Measurements from ENCODE around the gene ATPAF1. TPM values are rescaled to one million over a fixed set of nuclear protein-coding genes. Genes with fewer than 3 reads are reported as not detected.

The ATPAF1 gene
- total and polyA plus RNA-seq, 9 of the 15 experiments (the other 6 are each of a cell fraction or from before 2014, with no cell fraction given): 6.3 to 56.2 (median 27.4) TPM

GRCh38 chr1:46717654-46718053, 49.5 kb upstream of the ATPAF1 start:
- POLR2A ChIA-PET: interaction anchor here (0.6 to 2.6 kb wide), 7 partner anchors 10 to 142 kb away, joined by 3 to 20 read pairs (median 5); partner anchors contain the start of gene MOB3C
- Histone ChIP-seq H3K9me1 (ENCODE audit: control insufficient read depth, insufficient read depth, low read length) (no peaks in the 10 kb centered on the region), H3K27ac (ENCODE audit: extremely low read depth, low read depth, low read length) (peak overlapping the region; percentile 89; the same call in 1 of the 3 replicates), H3K4me1 (replicated peaks in 1 of 2; ENCODE audit: control insufficient read depth in 2 of 2, insufficient read depth in 2 of 2, low read length in 2 of 2) (peaks cover 29 to 38% of the 10 kb centered on the region in 2 experiments), H3K79me2 (ENCODE audit: control insufficient read depth, insufficient read depth, low read length) (peaks cover 31% of the 10 kb centered on the region), H2AFZ (ENCODE audit: low read depth, low read length) (no peak overlapping the region), H4K20me1 (replicated peaks; ENCODE audit: control insufficient read depth, insufficient read depth, low read length) (peaks cover 6% of the 10 kb centered on the region; the same call in 1 of the 2 replicates), H3K9me3 (replicated peaks; ENCODE audit: control insufficient read depth, insufficient read depth, low read depth, low read length) (no peaks in the 10 kb centered on the region), H3K36me3 (ENCODE audit: control insufficient read depth, insufficient read depth, low read length) (peaks cover 51% of the 10 kb centered on the region), H3K4me3 (peak overlapping the region; percentile 95), H3K27me3 (ENCODE audit: control insufficient read depth in 2 of 2, insufficient read depth in 2 of 2, low read length in 2 of 2) (no peaks in the 10 kb centered on the region), H3K4me2 (ENCODE audit: insufficient read depth, low read length) (peak overlapping the region; percentile 92), H3K9ac (ENCODE audit: insufficient read depth in 1 of 2, low read depth in 2 of 2, low read length in 2 of 2) (peak overlapping the region; percentile 92 to 96)
- no peak for FAIRE-seq
- CTCF ChIA-PET (ENCODE audit: low intra/inter-chr PET ratio): no interaction called here
- in situ Hi-C loops (cut with MboI) (no loop called here), intact Hi-C loops (cut with micrococcal nuclease) (loop anchor here (2.0 kb wide), 1 partner anchor 275 kb away; no protein-coding TSS in a partner anchor)
- no TSS peak for BruUV-seq (replicated peaks)
- 25% methylated on average over 9 of the region's 9 CpGs for WGBS (ENCODE audit: insufficient coverage, low coverage, missing lambda C conversion rate)
- no peak for ATAC-seq
- peak in 1 of 4 experiments; percentile 19 for DNase-seq (ENCODE audit: extremely low read depth in 1 of 4, low spot score in 3 of 4)
- 0 out of 2 replicates have a peak, but pooled peaks have one; percentile 15 for TF ChIP-seq PML (IDR thresholded peaks at IDR 0.05; ENCODE audit: low read length)
- no peak for TF ChIP-seq MTA3 (IDR thresholded peaks at IDR 0.05; ENCODE audit: borderline replicate concordance)
- no peak for TF ChIP-seq CEBPZ (IDR thresholded peaks at IDR 0.05; ENCODE audit: borderline replicate concordance, low read depth, low read length)
- no peak for TF ChIP-seq SMARCC2 (IDR thresholded peaks at IDR 0.05; ENCODE audit: low read depth)
- no peak for TF ChIP-seq ZNF217 (CRISPR knock-in tag; IDR thresholded peaks at IDR 0.05)
- no peak for TF ChIP-seq ZNF561 (CRISPR knock-in tag; conservative IDR thresholded peaks at IDR 0.05)
- TF ChIP-seq SLC30A9 (CRISPR knock-in tag; IDR thresholded peaks at IDR 0.05): no peak
- no peak for TF ChIP-seq FOXA1 (IDR thresholded peaks at IDR 0.05; ENCODE audit: borderline replicate concordance)
- TF ChIP-seq ZNF407 (IDR thresholded peaks at IDR 0.05; ENCODE audit: low read depth): no peak

All from K562 (cell line).